Activated naive CD8-positive, alpha-beta T cell treated with anti-CD3 and anti-CD28 coated beads, Interleukin-2, amount 50 U/mL, for 16 hours (primary cell): Measurements from ENCODE around the gene NEDD4.
A peak's percentile ranks its signal among the peaks of the same experiment; 100 is the strongest.
"Not testable (repeated sequence)": the region's sequence is repeated elsewhere in the genome, so short reads cannot be mapped to it uniquely, and the experiment has no call there.

Experiments
- DNase-seq: peaks from one replicate; pipeline ENCODE4 v3.0.0-alpha.2; 2020; ENCODE audit warnings: low read depth, low spot score

Gene NEDD4

DNA sequence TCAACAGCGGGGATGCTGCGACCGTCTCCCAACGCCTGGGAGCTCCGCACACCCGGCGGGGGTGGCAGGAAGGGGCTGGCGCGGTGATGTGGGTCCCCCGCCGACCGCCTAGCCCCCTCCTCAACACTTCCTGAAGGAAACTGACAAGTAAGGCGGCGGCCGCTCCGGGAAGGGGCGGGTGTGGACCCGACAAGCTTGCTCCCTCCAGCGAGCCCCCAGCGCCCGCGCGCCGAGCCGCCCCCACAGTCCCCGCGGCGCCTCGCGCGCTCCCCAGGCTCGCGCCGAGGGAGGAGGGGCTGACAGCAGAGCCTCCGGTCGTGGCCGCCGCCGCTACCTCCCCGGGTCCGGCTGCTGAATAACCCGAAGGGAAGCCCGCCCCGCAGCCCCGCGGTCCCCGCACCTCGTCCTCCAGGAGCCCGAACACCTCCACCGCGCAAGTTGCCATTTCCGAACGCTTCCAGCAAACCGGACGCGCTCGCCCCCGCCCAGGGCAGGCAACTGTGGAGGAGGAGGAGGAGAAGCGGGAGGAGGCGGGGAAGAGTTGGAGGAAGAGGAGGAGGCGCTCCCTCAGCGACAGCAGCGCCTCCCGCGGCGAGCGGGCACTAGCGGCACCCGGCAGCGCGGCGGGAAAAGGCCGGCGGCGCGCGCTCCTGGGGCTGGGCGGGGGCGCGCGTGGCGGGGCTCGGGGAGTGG is at the start of gene NEDD4:
Gene NEDD4, minus strand, starts transcription at position 502 of the 693 bp plus-strand sequence. Its CDS starts 57 bp downstream, at position 445.
- peak; percentile 48 for DNase-seq

DNA sequence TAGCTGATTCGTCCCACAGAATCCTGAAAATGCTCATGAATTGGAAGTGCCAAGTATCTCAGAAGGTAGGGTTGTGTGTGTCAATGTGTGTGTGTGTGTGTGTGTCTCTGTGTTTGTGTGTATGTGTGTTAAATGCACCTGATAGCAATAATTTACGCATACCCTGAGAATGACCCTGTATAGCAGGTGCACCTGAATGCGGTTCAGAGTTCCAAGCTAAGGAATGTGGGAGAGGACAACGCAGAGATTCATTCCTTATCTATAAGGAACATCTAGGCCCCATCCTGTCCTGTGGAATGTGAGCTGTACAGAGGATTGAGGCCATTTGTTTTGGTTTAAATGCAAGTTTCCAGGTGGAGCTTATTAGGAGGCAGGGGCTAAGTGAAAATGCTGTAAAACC is 49.1 kb upstream of the NEDD4 start:
- DNase-seq, result no peak

DNA sequence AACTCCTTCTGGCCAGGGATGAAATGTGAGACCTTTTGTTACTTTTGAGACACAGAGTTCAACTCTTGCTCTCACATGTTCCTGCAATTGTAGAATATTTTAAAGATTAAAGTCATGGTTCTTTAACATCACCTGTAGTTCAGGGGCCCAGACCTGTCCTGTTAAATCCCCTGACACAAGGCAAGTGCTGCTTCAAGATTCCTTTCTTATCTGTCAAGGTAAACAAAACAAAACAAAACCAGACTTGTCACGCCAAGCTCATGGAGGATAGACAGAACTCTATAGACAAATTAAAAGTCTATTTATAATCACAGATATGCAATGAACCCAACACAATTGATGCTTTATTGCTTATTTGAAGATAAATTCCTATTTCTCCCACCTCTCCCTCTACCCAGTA is 48.6 kb upstream of the NEDD4 start:
- DNase-seq, result no peak

DNA sequence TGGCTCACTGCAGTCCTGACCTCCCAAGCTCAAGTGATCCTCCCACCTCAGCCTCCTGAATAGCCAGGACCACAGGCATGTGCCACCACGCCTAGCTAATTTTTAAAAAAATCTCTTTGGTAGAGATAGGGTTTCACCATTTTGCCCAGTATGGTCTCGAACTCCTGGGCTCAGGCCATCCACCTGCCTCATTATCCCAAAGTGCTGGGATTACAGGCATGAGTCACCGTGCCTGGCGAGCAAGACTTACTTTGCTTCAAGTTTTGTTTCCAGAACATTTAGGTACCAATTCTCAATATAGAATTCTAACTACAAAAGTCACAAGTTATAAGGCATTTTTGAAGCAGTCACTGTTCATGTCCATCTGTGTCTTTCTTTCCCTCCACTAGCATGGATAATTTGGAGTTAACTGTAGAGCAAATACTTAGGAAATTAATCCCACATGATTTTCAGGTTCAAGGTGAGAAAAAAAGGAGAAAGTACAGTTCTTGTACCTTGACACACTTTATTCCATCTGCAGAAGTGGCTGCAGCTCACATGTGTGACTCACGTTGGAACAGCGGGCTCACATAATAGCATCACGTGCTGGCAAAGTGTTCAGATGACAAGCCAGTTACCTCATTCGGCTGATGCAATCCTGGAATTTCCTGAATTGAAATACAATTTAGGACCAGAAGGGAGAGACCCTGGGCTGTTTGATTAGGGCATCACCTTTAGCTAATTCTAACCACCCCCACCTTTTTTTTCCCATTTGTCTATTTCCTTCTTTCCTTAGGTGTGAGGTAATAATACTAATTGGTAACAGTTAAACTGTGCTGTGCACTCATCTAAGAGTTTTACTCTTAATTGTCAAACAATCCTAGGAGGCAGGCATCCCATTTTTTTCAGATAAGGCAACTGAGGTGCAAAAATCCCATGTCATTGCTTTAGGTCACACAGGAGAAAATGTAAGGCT is 46.9 kb upstream of the NEDD4 start:
- DNase-seq, result no peak

DNA sequence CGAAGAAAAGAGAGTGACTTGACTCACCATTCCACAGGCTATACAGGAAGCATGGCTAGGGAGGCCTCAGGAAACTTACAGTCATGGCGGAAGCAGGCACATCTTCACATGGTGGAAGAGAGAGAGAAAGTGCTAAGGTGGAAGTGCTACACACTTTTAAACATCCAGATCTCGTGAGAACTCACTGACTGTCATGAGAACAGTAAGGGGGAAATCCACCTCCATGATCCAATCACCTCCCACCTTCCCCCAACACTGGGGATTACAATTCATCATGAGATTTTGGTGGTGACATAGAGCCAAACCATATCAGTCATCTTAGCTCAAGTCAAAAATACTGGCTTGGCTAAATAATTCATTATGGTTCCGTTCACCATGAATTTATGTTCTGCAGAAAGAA is 45.3 kb upstream of the NEDD4 start:
- DNase-seq, result no peak

DNA sequence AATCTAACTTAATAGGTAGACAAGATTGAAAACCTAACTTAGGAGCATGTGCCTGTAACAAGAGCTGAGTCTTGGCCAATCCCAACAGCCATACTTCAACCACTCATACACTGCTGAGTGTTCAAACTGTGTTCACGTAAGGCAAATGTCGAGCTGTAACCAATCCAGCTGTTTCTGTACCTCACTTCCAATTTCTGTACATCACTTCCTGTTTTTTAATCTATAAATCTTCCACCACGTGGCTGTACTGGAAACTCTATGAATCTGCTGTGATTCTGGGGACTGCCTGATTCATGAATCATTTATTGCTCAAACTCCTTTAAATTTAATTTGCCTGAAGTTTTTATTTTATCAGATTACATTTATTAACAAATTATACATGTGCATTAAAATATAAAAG is 44.6 kb upstream of the NEDD4 start:
- DNase-seq, result no peak

DNA sequence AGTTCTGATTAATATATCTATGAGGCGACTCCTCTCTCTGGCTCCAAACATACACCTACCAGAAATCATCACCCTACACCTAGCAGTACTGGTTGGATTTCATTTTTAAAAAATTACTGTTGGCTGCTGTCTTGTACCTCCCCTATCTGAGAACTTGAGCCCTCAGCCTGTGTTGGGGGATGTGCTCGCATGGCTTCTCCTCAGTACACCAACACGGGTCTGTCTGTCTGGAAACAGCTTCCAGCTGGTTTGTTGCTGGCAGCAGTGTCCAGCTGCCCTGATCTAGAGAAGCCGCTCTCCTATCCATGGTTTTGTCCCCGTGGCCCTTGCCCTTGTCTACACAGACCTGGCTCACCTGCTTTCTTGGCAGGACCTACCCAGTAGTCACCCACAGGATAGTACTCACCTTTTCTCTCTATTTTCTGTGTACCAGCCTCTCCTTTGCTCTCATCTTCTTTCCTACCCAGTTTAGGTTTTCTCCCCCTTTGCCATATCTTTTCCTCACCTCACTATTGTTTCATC is 43.2 kb upstream of the NEDD4 start:
- no peak for DNase-seq

DNA sequence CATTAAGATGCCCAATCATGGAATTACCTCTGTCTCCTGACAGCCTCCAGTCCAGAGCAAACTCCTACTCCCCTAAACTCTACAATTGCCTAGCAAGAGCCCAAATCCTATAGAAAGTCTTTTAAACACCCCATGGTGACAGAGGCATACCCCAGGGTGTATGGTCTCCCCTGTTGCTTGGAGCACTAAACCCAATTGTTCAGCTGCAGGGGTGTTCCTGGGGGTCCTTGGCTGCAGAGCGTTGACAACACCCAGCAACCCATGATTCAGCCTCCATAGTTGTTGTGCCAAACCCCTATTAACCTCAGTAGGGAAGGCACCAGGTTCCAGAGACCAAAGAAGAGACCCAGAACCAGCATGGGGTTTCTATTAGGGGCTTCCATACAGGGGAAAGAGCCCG is 41.8 kb upstream of the NEDD4 start:
- no peak for DNase-seq

DNA sequence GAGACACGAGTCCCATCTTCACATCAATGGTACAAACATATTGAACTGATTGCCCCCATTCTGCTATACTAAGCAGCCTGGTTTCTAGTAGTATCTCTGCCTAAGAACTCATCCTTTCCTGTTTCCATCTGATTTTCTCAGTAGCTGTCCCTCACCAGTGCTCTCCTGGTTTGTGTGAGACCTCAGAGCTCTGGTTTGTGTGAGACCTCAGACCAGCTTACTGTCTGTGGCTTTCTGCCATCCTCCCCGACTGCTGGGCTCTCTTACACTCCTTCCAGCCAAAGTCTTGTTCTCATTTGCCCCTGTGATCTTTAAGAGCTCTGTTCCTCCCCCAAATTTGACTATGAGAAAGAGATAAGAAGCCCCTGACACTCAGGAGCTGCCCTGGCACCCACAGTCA is 41.1 kb upstream of the NEDD4 start:
- no peak for DNase-seq

DNA sequence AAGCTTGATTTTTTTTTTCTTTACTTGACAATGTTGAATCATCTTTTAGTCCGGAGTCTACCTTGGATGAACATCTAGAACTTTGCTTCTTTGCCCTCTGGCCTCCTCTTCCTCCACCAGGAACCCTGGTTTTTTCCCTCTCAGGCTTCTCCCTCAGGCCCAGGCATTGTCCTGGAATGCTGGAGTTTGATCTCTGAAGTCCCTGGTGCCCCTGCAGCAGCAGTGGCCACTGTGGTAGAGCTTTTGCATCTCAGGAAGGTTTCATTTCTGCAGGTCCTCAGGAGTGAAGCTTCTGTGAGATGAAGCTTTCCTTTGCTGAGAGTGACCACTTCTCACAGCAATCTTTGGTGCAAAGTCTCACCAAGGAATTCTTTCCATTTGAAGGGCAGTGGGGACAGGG is 39.0 kb upstream of the NEDD4 start:
- DNase-seq, result no peak

DNA sequence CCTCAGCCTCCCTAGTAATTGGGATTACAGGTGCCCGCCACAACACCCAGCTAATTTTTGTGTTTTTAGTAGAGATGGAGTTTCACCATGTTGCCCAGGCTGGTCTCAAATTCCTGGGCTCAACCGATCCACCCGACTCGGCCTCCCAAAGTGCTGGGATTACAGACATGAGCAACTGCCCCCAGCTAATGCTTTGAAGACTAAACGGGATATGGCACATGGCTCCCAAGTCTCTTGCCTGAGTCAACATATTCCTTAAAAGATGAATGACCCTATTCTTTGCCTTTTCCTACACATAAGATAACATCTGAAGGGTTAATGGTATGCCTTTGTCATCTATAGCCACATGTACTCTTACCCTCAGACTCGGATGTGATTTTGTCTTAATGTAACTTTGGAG is 38.4 kb upstream of the NEDD4 start:
- no peak for DNase-seq

DNA sequence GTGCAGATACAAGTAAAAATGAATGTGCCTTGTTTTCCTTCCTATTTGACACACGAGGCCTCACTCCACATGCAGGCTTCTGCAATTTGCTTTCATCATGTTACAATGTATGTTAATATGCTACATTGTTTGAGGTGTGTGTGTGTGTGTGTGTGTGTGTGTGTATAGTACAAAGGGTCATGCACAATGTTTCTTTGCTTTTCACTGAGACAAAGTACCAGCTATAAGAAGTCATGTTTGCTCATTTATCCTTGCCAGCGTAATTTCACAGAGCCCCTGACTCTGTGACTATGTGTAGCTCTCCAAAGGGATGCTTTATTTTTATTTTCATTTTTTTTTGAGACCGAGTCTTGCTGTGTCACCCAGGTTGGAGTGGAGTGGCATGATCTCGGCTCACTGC is 38.0 kb upstream of the NEDD4 start:
- no peak for DNase-seq

DNA sequence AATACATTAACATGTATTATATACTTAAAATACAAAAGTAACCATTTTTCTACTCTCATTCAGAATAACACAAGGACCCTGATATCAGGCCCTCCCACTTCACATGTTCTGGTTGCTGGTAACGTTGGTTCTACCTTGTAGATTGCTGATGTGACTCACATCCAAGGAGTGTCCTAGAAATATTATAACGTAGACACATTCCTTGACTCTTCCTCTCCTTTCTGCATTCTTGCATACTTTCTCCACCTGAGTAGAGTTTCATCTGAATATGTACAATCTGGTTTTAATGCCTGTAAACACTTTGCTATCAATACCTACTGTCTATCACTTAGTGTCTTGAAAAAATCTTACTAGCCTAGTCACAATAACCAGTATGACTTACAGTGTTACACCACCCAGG is 35.0 kb upstream of the NEDD4 start:
- DNase-seq, result no peak

DNA sequence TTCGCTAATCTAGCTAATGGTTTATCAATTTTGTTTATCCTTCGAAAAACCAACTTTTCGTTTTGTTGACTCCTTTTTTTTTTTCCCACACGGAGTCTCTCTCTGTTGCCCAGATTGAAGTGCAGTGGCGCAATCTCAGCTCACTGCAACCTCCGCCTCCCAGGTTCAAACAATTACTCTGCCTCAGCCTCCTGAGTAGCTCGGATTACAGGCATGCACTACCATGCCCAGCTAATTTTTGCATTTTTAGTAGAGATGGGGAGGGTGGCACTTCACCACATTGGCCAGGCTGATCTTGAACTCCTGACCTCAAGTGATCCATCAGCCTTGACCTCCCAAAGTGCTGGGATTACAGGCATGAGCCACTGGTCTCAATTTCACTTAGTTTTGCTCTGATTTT is 29.7 kb upstream of the NEDD4 start:
- DNase-seq, result not testable (repeated sequence)

DNA sequence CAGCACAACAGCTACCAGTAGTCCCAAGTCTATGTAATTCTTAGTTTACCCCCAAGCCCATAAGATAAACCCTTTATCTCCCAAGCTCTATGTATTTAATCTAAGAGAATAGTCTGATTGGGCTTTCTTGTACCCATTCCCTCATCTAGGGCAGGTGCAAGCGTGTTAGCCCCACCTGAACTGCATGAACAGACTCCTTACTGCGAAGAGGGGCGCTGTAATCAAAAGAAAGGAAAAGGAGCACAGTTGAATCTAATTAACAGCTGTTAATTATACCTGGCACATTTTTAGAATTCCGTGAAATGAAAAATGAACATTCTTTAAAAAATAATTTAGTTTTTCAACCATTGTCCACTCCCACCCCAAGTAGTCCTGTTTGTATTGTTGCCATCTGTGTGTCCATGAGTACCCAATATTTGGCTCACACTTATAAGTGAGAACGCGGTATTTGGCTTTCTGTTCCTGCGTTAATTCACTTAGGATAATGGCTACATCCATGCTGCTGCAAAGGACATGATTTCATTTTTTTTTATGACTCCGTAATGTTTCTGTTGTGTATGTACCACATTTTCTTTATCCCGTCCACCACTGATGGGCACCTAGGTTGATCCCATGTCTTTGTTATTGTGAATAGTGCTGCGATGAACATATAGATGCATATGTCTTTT is 26.5 kb upstream of the NEDD4 start:
- DNase-seq, result no peak

DNA sequence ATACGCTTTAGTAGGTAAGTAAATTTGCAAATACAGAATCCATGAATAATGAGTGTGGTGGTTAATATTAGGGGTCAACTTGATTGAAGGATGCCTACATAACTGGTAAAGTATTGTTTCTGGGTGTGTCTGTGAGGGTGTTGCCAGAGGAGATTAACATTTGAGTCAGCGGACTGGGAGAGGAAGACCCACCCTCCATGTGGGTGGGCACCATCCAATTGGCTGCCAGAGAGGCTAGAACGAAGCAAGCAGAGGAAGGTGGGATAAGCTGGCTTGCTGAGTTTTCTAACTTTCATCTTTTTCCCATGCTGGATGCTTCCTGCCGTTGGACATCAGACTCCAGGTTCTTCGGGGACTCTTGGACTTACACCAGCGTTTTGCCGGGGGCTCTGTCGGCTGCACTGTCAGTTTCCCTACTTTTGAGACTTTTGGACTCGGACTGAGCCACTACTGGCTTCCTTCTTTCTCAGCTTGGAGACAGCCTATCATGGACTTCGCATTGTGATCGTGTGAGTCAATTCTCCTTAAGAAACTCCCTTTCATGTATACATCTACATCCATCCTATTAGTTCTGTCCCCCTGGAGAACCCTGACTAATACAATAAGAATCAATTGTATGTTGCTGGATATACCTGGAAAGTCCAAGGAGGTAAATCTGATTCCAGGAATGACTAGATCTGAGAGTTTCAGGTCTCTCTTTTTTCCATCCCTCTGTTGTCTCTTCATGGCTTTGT is 25.8 kb upstream of the NEDD4 start:
- DNase-seq, result no peak

DNA sequence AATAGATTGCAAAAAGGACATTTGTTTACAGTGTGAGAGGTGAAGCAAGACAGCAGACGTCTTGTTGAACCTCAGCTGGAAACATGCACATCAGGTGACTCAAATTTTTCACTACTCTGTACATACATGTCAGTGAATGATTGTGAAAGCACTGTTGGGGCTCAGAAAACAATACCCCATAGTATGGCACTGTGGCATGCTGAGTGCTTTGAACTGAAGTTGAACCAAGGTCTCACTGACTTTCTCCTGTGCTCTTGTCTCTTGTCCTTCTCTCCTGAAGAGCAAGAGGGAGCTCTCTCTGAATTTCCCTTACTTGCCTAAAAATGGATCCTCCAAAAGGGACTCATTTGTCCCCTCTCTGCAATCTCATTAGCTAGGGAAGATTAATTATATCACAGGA is 24.5 kb upstream of the NEDD4 start:
- no peak for DNase-seq

DNA sequence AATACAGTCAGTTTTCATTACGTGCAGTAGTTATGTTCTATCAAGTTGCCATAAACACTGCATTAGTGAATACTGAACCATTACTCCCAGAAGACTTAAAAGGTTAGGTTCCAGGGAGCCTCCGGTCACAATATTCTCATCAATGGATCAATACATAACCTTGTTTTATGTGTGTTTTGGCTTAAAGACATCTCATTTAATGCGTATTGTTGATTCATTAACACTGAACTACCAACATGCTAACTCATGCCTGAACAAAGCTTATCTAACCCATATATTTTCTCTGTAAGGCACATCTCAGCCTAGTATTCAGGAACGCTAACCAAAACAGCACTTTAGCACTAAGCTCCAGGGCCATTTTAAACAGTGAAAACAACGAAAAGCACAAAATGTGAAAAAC is 24.1 kb upstream of the NEDD4 start:
- DNase-seq, result no peak

DNA sequence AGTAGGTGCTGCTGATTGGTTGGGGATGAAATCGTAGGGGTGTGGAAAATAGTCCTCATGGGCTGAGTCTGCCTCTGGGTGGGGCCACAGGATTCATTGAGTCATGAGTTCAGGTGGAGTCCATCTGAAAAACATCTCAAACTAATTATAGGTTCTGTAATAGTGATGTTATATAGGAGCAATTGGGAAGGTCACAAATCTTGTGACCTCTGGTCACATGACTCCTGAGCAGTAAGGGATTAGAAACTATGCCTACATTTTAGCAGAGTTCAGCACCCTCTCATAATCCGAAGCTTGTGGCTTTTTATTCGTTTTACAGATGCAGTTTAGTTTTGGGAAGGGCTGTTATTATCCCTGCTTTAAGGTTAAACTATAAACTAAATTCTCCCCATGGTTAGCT is 22.9 kb upstream of the NEDD4 start:
- DNase-seq, result no peak

DNA sequence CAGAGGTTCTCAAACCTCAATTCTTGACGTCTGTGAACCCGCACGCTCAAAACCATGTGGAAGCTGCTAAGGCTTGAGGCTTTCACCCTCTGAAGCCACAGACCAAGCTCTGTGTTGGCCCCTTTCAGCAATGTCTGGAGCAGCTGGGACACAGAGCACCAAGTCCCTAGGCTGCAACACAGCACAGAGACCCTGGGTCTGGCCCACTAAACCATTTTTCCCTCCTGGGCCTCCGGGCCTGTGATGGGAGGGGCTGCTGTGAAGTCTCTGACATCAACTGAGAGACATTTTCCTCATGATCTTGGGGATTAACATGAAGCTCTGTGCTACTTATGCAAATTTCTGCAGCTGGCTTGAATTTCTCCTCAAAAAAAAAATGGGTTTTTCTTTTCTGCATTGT is 21.3 kb upstream of the NEDD4 start:
- no peak for DNase-seq

DNA sequence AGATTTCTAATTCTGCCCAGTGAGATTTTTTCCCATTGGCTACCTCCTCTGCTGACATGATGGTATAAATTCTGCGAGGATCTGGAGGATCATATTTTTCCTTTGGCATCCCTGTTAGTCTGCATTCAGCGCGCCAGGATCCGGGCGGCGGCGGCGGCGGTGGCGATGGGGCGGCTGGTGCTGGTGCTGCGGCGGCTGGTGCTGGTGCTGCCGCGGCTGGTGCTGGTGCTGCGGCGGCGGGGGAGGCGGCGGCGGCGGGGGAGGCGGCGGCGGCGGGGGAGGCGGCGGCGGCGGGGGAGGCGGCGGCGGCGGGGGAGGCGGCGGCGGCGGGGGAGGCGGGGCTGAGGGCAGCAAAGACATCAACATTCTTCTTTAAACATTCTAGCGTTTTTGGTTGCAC is 13.6 kb upstream of the NEDD4 start:
- DNase-seq, result not testable (repeated sequence)

DNA sequence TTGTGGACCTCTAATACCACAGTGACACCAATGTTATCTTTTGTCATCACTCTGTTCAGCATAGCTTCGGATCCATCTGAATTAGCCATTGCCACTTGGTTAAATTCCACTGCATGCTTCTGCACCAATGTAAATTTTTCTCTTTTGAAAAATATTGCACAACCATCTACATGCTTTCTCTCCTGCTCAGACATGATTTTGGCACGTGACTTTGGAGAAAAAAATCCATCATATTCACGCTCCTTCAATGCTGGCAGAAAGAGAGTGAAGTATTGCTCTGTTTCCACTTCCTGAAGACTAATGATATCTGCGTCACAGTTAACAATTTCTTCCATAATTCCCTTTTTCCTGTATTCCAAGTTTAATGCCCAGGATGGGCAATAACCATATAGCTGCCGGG is 13.0 kb upstream of the NEDD4 start:
- DNase-seq, result not testable (repeated sequence)
